Measurements from ENCODE around the gene IL6R.
"Not testable (repeated sequence)": the region's sequence is repeated elsewhere in the genome, so short reads cannot be mapped to it uniquely, and the experiment has no call there.

IL6R gene

DNA sequence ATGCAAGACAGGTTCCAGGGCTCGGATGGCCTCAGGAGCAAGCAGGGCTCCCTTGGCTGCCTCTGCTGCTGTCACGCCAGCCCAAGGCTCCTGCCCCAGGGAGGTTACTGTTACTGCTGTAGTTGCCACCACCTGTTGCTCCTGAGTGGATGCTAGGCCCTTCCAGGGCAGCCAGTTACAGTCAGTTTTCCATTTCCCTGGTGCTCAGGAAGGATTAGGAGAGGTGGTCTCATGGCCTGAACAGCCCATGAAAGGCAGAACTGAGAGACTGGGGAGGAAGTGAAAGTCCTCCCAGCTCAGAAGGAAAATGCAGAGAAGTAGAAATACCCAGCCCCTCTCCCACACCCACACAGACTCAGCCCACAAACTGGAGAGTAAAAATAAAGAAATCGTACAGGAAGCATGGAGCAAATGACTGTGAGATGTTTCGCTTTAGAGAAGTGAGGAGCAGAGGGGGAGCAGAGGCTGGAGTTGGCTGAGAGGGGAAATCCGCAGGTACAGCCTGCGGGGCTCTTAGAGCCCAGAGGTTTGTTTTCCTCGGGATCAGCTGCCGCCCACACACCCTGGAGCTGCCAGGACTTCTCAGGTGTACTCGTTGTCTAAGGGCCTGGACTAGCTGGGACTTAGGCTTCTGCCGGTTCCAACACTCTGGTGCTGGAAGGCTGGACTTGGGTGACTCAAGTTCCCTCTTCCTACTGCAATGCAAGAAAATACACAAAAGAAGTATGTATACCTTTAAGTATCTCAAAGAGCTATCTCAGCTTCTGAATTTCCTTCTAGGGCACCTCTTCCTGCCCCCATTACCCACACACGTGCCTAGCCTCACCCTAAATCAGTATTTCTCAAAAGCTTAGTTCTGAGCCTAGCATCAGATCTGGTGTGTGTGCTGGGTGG lies 2.3 kb downstream of the IL6R start:
- no peak for DNase-seq

DNA sequence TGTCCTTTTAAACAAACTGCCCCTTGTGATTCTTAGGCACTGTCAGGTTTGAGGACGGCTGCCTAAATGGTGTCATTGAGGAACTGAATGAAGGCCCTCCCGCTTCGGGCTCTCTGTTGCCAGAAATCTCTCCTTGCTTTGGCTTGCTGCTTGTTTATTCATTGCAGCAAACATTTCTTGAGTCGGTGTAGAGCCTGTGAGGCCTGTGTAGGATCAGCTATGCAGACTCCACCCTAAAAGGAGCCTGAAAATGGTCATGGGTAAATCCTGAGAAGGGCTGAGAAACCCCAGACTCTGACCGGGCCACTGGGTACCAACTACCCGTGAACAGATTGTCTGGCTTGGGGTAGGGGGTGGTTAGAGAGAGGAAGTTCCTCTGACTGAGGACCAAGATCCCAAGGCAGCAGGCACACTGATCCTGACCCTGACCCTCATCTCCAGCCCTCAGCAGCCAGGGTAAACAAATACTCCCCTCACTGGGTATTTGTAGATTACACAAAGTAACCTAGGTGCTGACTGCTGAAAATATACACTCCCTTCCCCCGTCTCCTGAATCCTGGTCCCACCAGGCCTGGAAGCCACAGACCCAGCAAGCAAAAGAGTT lies 3.1 kb downstream of the IL6R start:
- DNase-seq = no peak

DNA sequence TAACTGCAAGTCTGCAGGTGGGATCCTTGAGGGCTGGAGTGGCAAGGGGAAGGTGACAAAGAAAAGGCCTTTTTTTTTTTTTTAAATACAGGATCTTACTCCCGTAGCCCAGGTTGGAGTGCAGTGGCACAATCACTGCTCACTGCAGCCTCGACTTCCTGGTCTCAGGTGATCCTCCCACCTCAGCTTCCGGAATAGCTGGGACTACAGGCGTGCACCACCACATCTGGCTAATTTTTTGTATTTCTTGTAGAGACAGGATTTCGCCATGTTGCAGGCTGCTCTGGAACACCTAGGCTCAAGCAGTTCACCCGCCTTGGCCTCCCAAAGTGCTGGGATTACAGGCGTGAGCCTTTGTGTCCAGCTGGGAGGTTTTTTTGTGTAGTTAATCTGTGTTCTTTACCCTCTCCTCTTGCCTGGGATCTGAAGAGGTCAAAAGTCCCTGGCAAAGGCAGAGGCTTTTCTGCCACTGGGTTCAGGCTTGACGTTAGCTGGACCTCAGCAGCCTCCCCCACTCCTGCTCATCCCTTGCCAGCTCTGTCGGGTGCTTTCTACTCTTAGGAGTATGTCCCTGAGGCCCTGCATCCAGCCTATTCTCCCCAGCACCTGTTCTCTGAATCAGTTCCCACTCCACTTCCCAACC lies 5.2 kb downstream of the IL6R start:
- no peak for DNase-seq

DNA sequence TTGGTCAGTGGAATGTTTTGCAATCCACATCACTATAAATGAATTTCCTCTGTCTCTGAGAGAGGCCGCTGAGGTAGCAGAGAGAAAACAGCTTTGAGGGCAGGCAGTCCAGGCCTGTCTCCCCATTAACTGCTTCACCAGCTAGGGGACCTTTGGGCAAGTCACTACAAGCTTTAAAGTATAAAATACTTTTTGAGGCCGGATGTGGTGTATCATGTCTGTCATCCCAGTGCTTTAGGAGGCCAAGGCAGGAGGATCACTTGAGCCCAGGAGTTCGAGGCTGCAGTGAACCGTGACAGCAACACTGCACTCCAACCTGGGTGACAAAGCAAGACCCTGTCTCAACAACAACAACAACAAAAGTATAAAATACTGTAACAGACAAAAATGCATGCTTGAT lies 6.4 kb downstream of the IL6R start:
- DNase-seq = no peak

DNA sequence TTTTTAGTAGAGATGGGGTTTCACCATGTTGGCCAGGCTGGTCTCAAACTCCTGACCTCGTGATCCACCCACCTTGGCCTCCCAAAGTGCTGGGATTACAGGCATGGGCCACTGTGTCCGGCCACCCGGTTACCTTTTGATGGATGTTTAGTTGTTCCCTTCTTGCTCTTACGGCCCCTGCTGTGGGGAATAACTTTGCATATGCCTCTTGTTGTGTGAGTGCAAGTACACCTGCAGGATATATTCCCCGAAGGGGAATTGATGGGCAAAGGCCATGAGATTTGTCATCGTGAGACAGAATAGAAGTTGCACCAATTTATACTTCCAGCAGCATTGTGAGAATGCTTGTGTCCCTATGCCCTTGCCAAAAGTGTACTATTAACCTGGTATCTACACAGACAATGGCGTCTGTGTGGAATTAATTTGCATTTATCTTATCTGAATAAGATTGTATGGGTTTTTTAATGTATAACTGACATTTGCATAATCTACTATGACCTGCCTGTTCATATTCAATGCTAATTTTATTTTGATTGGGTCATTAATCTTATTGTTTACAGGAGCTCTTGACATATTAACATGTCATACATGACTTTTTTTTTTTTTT lies 8.1 kb downstream of the IL6R start:
- DNase-seq = no peak

DNA sequence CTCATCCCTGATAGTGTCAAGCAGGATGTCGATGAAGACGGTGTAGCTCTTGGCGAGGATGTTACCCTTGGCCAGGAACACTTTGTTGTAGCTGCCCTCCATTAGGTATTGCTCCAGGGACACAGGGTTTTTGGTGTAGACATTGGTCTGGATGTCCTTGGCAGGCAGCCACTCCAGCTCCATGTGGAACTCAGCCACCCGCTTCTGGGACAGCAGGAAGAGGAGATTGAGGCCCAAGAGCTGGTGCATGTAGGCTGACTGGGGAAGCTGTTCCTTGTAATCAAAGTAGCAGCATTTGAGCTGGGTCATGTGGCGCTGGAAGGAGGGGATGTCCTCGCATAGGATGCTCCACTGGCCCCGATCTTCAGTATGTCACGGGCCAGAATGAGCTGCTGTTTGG lies 9.5 kb downstream of the IL6R start:
- no peak for DNase-seq

DNA sequence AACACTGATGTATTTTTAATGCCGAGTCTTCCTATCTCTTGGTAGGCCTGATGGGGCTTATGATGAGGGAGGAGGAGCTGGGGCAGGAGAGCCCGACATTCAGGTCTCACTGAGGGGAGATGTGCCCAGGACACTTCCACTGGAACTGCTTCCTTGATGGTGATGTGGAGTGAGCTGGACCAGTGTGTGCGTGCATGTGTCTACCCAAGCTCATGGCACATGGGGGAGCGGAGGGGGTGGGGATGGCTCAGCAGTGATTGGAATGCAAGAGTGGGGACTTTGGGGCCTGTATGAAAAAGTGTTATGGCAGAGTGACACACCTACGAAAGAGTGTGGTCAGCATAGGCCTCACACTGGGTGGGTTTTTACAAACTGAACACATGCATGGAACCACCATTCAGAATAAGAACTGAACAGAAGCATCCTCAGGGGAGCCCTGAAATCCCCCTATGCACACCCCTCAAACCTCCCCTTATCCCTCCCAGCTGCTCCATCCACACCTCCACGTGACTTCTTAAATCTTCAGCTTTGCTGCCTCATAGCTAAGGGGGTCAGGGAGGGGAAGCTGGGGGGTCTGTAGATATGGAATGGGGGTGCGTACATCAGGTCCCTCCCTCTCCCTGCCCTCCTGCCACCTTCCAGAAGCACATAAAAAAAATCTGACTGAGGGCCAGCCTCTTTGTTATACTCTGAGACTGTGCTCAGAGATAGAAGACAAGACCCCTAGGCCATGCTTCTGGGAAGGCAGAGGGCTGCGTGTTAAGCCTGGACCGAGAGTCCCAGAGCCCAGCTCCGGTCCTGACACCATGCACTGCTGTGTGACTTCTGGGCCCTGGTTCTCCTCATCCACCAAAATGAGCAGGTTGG lies 11.6 kb downstream of the IL6R start:
- DNase-seq = no peak

DNA sequence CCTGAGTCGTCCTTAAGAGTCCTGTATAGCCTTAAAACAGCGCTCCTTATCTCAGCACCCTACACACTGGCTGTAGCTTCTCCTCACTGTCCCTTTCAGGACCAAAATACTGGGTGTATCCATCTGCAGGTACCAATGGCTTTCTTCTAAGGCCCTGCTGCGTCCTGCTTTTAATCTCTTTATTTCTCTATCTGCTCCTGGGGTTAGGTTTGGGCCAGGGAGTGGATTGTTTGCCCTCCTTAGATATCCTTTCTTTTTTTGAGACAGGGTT lies 12.1 kb downstream of the IL6R start:
- no peak for DNase-seq

DNA sequence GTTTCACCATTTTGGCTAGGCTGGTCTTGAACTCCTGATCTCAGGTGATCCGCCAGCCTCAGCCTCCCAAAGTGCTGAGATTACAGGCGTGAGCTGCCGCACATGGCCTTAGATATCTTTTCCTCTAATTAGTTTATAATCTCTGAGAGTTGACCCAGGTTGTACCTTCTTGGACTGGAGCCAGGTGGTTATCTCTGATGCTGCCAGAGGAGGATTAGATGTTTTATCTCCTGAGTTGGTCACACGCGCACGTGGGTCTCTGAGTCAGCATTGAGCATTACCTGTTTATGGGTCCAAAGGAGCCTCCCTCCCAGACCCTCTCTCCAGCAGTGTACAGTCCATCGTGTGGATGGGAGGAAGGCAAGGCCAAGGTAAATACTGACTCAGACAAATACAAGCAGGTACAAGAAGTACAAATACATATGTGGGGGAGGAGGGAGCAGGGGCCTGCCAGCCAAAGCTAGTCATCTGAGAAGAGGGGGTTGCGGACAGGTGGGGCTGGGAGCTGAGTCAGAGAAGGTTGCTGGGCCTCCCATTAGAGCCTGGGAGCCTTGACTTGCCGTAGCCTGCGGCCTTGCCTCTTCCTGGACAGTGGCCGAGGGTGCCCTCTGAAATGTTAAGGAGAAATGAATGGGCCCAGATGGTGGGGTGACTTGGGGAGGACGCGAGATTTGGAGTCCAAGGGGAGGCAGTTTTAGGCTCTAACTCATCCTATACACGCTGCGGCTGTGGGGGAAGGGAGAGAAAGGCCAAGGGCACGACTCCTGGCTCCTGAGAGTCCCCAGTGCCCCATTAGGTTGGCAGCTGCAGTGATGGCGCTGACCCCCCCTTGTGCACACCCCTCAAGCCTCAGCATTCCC lies 13.1 kb downstream of the IL6R start:
- no peak for DNase-seq

DNA sequence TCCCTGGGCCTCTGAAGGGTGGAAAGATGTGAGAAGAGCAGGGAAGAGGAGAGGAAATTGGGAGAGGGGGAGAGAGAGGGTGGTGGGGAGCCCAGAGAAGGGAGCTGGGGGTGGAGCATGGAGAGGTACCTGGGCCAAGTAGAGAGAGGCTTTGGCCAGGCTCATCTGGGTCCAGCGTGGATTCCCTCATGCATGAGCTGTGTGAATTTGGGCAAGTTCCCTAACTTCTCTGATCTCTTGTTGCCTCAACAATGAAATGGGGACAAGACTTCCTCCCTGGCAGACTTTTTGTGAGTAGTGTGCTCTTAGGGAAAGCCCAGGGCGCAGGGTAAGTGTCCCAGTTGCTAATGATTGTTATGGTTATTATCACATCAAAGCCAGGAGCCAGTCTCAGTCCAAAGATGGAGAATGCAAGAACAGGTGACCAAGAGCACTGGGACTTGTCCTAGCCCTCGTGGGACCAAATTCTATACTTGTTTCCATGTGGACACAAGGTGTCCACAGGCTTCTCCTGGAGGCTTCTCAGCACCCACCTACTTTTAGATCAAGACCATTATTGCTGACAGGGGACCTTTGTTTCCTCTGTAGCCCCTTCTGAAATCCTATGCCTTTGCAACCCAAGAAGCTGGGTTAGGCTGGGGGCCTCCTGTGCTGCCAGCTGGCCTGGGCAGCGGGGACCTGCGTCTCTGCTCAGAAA lies 13.9 kb downstream of the IL6R start:
- DNase-seq = no peak

DNA sequence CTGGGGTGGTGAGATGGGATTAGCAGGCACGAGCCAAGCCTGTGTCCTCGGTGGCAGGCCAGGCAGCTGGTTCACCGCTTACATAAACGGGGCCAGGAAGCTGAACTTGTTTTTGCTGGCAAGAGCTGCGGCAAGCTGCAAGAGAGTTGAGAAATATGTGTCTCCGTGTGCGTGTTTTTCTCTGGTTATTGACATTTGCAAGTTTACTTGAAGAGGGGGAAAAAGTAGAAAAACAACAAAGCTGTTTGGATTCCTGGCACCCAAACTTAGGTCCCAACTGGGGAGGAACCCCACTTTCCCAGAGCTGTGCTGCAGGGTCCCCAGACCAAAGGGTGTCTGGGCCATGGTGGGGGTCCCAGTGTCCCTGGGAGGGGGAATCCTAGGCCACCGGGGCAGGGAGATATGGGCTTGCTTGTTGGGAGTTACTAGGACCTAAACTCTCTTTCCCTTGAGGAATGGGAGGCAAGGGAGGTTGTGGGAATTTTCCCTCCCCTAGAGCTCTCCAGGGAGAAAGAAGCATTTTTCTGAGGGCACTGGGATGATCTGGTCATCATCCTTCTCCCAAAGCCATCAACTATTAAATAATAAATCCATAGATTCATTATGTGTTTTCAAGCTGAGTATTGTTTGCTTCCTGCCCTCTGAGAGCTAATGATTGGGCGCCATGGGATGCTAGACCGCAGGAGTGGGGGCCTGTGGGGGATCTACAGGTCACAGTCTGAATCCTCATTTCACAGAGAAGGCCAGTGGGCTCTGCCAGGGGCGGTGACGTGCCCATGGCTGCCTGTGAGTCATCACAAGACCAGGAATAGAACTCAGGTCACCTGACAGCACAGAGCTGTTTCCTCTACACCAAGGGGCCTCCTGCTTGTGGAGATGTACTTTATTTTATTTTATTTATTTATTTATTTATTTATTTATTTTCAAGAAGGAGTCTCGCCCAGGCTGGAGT lies 14.8 kb downstream of the IL6R start:
- DNase-seq = no peak

DNA sequence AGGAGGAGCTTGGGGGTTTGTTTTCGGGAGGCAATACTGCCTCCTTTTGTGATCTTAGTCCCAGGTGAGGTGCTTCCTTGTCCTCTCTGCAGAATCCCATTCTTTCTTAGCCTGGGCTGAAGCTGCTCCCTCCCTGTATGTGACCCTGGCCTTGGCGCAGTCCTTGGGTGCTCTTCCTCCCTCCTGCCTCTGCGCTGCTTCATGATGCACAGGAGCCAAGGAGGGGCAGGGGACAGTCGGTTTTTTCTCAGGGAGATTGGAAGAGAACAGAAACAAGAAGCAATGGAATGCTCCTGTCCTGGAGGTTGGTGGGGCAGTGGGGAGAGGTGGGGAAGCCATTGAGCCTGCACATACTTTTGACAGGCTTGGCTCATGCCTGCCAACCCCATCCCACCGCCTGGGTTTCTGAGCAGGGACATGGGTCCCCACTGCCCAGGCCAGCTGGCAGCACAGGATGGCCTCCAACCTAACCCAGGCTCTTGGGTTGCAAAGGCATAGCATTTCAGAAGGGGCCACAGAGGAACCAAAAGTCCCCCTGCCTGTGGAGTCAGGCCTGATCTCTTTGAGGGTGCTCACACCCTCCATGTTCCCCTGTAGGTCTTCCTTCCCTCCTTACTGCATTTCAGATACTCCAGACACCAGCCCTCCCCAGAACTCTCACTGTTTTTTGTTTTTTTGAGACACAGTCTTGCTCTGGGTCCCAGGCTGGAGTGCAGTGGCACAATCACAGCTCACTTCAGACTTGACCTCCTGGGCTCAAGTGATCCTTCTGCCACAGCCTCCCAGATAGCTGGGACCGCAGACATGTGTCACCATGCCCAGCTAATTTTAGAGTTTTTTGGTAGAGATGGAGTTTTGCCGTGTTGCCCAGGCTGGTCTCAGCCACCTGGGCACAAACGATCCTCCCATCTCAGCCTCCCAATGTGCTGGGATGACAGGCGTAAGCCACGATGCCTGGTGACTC lies 16.1 kb downstream of the IL6R start:
- DNase-seq = no peak

DNA sequence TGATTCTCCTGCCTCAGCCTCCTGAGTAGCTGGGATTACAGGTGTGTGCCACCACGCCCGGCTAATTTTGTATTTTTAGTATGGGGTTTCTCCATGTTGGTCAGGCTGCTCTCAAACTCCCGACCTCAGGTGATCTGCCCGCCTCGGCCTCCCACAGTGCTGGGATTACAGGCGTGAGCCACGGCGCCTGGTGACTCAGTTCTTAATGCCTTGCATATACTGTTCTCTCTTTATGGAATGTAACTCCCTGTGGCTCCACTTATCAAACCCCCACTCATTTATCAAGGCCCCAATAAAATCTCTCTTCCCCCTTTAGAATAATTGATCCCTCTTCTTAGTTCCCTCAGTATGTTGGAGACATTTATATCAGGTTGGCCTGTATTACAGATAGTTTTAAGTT lies 16.9 kb downstream of the IL6R start:
- DNase-seq = not testable (repeated sequence)

DNA sequence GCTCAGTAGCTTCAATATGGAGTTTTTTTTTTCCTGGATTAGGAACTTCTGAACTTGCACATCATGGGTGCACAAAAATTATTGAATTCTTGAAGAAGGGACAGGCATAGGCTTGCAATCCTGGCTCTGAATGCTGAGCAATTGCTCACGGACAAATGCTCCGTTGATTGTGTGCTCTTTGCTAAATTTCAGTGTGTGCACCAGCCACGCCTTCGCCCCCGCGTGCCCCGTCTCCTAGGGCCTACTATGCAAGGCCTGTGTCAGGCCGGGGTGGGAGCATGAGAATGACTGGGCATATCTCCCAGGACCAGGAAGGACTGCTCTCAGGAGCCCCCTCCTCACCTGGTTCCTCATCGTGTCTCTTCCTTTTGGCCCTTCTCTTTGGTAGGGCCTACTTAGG lies 17.4 kb downstream of the IL6R start:
- no peak for DNase-seq

DNA sequence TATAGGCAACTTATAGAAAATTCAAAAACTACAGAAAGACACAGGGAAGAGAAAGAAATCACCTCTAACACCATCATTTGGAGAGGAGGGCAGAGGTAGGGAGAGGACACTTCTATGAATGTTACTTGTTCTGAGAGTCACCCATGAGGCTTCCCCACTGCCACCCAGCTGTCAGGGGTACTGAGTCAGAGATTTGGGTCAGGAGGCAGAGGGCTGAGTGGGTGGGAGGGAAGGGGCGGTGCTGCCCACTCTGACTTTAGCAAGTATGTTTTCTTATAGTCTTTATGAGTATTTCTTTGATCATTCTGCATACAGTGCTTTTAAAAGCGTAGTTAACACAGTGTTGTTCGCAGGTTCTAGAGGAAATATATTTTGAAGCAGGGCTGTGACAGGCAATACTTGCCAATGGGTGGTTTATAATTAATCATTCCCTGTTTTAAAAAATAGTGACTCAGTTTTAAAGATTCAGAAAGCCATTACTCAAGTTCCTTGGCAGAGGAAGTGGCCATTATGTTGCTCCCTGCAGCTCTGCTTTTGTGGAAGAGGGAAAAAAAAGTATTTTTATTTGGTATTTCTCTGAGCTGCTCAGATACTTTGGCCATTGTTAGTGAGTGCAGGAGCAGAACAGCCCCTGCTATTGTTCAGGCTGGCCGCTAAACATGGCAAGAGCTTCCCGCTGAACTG lies 18.3 kb downstream of the IL6R start:
- no peak for DNase-seq

DNA sequence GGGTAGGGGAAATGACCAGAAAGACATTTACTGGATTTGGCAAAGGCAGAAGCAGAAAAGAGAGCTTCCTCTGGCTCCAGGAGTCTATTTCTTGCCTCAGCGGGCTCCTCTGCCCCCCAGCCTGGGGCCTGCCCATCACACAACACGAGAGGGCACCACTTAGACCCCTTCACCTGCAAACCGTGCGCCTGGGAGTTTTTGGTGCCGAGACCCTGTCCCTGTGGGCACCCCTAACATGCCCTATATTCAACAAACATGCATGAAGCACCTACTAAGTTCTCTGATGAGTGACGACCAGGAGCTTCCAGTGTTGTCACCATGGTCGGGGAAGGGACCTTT lies 18.8 kb downstream of the IL6R start:
- no peak for DNase-seq

DNA sequence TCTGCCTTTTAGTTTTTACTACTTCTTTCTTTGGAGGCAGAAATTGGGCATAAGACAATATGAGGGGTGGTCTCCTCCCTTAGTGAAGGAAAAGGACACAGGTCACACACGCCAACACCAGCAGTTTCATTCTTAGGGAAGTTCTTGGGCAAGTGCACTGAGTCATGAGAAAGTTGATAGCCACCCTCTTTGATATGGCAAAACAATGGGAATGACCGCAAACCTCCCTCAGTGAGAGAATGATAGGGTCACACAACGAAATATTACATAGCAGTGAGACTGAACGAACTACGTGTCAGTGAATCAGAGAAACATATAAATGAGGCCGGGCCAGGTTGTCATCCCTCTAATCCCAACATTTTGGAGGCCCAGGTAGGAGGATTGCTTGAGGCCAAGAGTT lies 20.0 kb downstream of the IL6R start:
- DNase-seq = no peak
